ENCODE measurements around the gene VAC14. TPM values are rescaled to one million over a fixed set of nuclear protein-coding genes. Genes with fewer than 3 reads are reported as not detected.

Gene VAC14
- total RNA-seq, 3 donors from 2014 or later, result 32.3 to 35.1 (median 32.8) TPM

DNA sequence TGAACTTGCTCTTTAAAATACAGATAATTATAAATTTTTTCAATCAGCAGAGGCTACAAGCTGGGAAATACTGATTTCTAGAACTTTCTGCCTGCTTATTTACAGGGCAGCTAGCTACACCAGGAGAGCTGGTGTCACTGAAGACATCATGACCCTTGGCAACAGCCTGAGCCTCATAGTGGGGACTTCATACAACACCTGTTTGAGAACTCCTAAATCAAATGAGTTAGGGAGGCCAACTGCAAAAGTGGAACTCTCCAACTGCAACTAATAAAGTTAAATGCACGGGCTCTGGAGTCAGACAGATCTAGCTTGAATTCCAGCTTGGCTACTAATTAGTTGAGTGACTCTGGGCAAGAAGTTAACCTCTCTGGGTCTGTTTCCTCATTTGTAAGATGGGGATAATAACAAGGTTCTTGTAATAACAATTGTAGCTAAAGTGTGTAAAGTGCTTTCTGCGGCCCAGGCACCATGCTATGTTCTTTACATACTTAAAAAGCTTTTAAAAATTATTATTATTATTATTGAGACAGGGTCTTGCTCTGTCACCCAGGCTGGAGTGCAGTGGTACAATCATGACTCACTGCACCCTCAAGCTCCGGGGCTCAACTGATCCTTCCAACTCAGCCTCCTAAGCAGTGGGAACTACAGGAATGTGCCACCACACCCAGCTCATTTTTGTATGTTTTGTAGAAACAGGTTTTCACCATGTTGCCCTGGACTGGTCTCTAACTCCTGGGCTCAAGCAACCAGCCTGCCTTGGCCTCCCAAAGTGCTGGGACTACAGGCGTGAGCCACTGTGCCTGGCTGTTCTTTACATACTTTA lies 33.4 kb downstream of the VAC14 start:
- H3K4me3 ChIP-seq, result no peak overlapping the region
- no peaks in the 10 kb centered on the region for H3K9me3 ChIP-seq
- DNase-seq (no peak), ATAC-seq (no peak)
- TF ChIP-seq, protein P1, sequence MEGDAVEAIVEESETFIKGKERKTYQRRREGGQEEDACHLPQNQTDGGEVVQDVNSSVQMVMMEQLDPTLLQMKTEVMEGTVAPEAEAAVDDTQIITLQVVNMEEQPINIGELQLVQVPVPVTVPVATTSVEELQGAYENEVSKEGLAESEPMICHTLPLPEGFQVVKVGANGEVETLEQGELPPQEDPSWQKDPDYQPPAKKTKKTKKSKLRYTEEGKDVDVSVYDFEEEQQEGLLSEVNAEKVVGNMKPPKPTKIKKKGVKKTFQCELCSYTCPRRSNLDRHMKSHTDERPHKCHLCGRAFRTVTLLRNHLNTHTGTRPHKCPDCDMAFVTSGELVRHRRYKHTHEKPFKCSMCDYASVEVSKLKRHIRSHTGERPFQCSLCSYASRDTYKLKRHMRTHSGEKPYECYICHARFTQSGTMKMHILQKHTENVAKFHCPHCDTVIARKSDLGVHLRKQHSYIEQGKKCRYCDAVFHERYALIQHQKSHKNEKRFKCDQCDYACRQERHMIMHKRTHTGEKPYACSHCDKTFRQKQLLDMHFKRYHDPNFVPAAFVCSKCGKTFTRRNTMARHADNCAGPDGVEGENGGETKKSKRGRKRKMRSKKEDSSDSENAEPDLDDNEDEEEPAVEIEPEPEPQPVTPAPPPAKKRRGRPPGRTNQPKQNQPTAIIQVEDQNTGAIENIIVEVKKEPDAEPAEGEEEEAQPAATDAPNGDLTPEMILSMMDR (IDR thresholded peaks at IDR 0.05), result no peak
- H3K36me3 ChIP-seq (ENCODE audit: low read depth), result no peaks in the 10 kb centered on the region
- intact Hi-C loops (cut with DNase I, micrococcal nuclease), result no loop called here
- H3K4me1 ChIP-seq (ENCODE audit: low read depth), result no peaks in the 10 kb centered on the region

DNA sequence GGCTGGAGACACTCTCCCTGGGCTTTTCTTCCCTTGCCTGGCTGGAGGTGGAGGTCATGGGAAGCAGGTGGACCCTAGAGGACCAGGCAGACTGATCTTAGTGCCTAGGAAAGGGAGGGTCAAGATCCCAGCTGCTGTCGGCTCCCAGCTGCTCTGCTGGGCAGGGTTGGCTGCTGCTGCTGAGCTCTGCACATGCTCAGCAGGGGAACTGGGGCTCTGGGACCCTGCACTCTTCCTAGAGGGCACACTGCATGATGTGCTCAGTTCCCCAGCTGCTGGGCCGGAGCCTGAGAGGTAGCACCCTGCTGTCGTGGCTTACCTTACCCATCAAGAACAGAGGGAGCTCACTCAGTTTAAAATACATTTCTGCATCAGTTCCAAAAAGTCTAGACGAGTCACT lies 34.3 kb downstream of the VAC14 start:
- TF ChIP-seq, protein P1 (IDR thresholded peaks at IDR 0.05), result no peak
- DNase-seq, result peak in 1 of 3 donors; percentile 22

DNA sequence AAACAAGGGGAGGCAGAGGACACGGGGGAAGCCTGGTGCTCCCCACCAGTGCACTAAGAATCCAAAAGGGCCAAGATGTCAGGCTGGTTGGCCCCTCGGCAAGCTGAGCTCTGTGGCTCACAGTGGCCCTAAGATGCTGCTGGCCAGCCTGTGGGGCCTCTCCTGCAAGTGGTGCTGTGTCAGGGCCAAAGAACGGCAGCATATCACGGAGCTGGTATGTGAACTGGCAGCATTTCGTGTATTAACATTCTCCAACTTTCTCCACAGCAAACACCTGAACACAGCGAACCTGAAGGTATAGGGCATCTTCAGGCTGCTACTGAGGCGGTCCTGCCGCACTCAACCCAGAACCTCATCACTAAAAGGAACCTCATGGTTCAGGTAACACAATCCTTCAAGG lies 34.8 kb downstream of the VAC14 start:
- peak in 1 of 3 donors; percentile 34 for DNase-seq
- TF ChIP-seq, protein P1 (IDR thresholded peaks at IDR 0.05), result no peak
- no peak overlapping the region for H3K4me3 ChIP-seq
- intact Hi-C loops (cut with DNase I, micrococcal nuclease), result no loop called here
- no peaks in the 10 kb centered on the region for H3K9me3 ChIP-seq
- ATAC-seq, result no peak
- H3K36me3 ChIP-seq (ENCODE audit: low read depth), result no peaks in the 10 kb centered on the region
- no peaks in the 10 kb centered on the region for H3K4me1 ChIP-seq (ENCODE audit: low read depth)

More for the DNA sequence above, 34.3 kb downstream of the VAC14 start:
- H3K36me3 ChIP-seq (ENCODE audit: low read depth), result no peaks in the 10 kb centered on the region
- no peaks in the 10 kb centered on the region for H3K9me3 ChIP-seq
- no peak for ATAC-seq
- H3K4me3 ChIP-seq, result no peak overlapping the region
- intact Hi-C loops (cut with DNase I, micrococcal nuclease), result no loop called here
- H3K4me1 ChIP-seq (ENCODE audit: low read depth), result no peaks in the 10 kb centered on the region

DNA sequence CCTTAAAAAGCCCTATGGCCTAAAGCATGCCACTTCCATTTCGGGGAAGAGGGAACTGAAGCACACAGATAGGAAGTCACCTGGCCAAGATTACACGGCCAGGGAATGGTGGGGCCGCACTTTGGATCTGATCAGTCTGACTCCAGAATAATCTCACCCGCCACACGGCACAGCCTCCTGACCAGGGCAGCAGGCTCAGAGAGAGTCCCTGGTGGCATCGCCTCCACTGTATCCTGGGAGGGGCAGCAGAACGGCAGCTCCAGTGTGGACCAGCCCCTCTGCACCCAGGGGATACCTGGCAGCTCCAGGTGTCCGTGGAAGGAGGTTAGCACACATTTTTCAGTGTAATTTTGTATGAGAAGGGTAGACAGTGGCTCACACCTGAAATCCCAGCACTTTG lies 35.5 kb downstream of the VAC14 start:
- intact Hi-C loops (cut with DNase I, micrococcal nuclease), result no loop called here
- no peak for ATAC-seq
- no peaks in the 10 kb centered on the region for H3K36me3 ChIP-seq (ENCODE audit: low read depth)
- H3K9me3 ChIP-seq, result no peaks in the 10 kb centered on the region
- no peaks in the 10 kb centered on the region for H3K4me1 ChIP-seq (ENCODE audit: low read depth)
- TF ChIP-seq, protein P1 (IDR thresholded peaks at IDR 0.05), result no peak
- peak in 1 of 3 donors; percentile 33 for DNase-seq
- no peak overlapping the region for H3K4me3 ChIP-seq

DNA sequence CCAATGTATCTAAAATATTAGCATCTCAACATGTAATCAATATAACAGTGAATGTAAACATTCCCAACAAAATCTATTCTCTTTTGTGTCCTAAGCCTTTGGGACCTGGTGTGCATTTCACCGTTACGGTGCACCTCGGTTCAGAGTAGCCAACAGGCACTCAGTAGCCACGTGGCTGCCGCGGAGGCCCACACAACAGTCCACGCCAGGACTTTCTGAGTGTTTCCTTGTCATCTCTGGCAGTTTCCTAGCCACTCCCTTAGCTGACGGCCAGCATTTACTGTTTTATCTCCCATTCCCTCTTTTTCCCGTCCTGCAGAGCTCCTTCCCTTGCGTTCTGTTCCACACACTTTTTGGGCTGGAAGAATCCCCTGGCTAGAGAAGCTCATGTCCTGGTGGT lies 36.3 kb downstream of the VAC14 start:
- Histone ChIP-seq H3K9me3 (no peaks in the 10 kb centered on the region), H3K36me3 (ENCODE audit: low read depth) (no peaks in the 10 kb centered on the region), H3K4me3 (no peak overlapping the region), H3K4me1 (ENCODE audit: low read depth) (no peaks in the 10 kb centered on the region)
- ATAC-seq (no peak), DNase-seq (peak in 1 of 3 donors; percentile 7)
- intact Hi-C loops (cut with DNase I, micrococcal nuclease), result no loop called here
- TF ChIP-seq, protein P1 (IDR thresholded peaks at IDR 0.05), result no peak

Measured in mucosa of descending colon (tissue), 3 donors.